Spleen (tissue), 11 donors: ENCODE results near the gene NIPA2. TPM values are rescaled to one million over a fixed set of nuclear protein-coding genes. Genes with fewer than 3 reads are reported as not detected.

Experiments
- DNase-seq: peaks from one replicate; pipeline ENCODE4 v3.0.0-alpha.2; 2020
- H3K27ac ChIP-seq, 8 donors: fragments of 200-600 bp; sonication (generic) in 7 of 8; 1 replicate in 4 of 8; 2 replicates in 4 of 8; pipeline versions ENCODE4 v1.5.0 to v1.8.0; 2016 to 2021; ENCODE audit warnings: inconsistent platforms in 4 of 8, mild to moderate bottlenecking in 4 of 8, moderate library complexity in 1 of 8
- H3K27me3 ChIP-seq, 7 donors: fragments of 200-600 bp; sonication (generic) in 6 of 7; replicated peaks in 1 of 7; 1 replicate in 4 of 7; 2 replicates in 3 of 7; pipeline versions ENCODE4 v1.5.0 to v1.8.0; 2016 to 2021; ENCODE audit warnings: inconsistent platforms in 3 of 7, mild to moderate bottlenecking in 1 of 7
- H3K36me3 ChIP-seq, 6 donors: fragments of 200-600 bp; sonication (generic) in 5 of 6; 1 replicate in 4 of 6; 2 replicates in 2 of 6; pipeline versions ENCODE4 v1.5.0 to v1.8.0; 2016 to 2021; ENCODE audit warnings: inconsistent platforms in 2 of 6
- H3K4me1 ChIP-seq, 6 donors: fragments of 200-600 bp; sonication (generic) in 5 of 6; 1 replicate in 3 of 6; 2 replicates in 3 of 6; pipeline versions ENCODE4 v1.5.0 to v1.8.0; 2016 to 2021; ENCODE audit warnings: inconsistent platforms in 3 of 6
- H3K4me3 ChIP-seq, 8 donors: fragments of 200-600 bp; sonication (generic) in 7 of 8; 1 replicate in 4 of 8; 2 replicates in 4 of 8; pipeline versions ENCODE4 v1.5.0 to v1.8.0; 2016 to 2021; ENCODE audit warnings: inconsistent platforms in 4 of 8, mild to moderate bottlenecking in 4 of 8, moderate library complexity in 2 of 8
- H3K9me3 ChIP-seq, 8 donors: fragments of 200-600 bp; sonication (generic) in 7 of 8; 1 replicate in 4 of 8; 2 replicates in 4 of 8; pipeline versions ENCODE4 v1.5.0 to v1.8.0; 2016 to 2021; ENCODE audit warnings: inconsistent platforms in 4 of 8
- CTCF ChIP-seq, 11 experiments: fragments of 200-600 bp in 7 of 11; fragments of 450-650 bp in 4 of 11; sonication (generic) in 4 of 11; IDR thresholded peaks in 8 of 11; conservative IDR thresholded peaks in 3 of 11; 1 replicate in 7 of 11; 2 replicates in 4 of 11; pipeline versions ENCODE4 v1.4.0 to v1.8.0; 2016 to 2021; ENCODE audit warnings: antibody characterized with exemption in 11 of 11, inconsistent platforms in 4 of 11, mild to moderate bottlenecking in 1 of 11
- POLR2A ChIP-seq, 3 donors: fragments of 450-650 bp; IDR thresholded peaks; one replicate each; pipeline ENCODE4 v1.5.1; 2017; ENCODE audit warnings: antibody characterized with exemption in 3 of 3, mild to moderate bottlenecking in 1 of 3
- POLR2AphosphoS5 ChIP-seq, 3 donors: sonication (generic); formaldehyde crosslinking; IDR thresholded peaks; one replicate each; pipeline ENCODE4 v1.5.1; 2017; ENCODE audit warnings: antibody characterized with exemption in 3 of 3
- WGBS, 5 donors: extraction: QIAGEN DNeasy Blood & Tissue Kit in 3 of 5; methylation state at CpG; one replicate each; pipeline versions ENCODE4 v1.1.5 to v1.1.7; 2013 to 2018; 5-methylcytosine and 5-hydroxymethylcytosine counted together
- intact Hi-C: fragments of 100-400 bp; cut with DNase I; formaldehyde crosslinking; loops from one replicate; pipeline ENCODE4 v1.15.0; 2023; ENCODE audit warnings: low total_unique reads
- polyA plus RNA-seq, 3 donors: library from polyadenylated mRNA; stranded (reverse); fragments of 200-250 nt; gene quantifications; one replicate each; pipeline ENCODE4 v1.2.1, GENCODE V29; 2013
- total RNA-seq, 7 donors: library from RNA; depleted of rRNA in 3 of 7; stranded (reverse); fragments of >200 nt in 3 of 7; fragmentation: NEBNext Ultra II Directional in 4 of 7; extraction: Animal tissue kit (Norgen Biotek cat#: 25700) in 4 of 7; gene quantifications; one replicate each; pipeline versions ENCODE4 v1.1.0 to v1.2.1, GENCODE V29; 2016 to 2021
- donor health status: healthy with polysubstance abuse.
- donor health status: DM: no; HTN: no; CAD: no; lungs with moderate emphysema.
- donor health status: DM: no; HTN: no; CAD: no.
- donor health status: Bipolar disorder and iron deficiency.
- donor health status: healthy.
- donor health status: DM: no; HTN: no; CAD: no.
- donor health status: DM: yes; HTN: yes; CAD: no.

Gene NIPA2
- total and polyA plus RNA-seq, 10 donors, result 18.4 to 91.4 (median 52.8) TPM

GRCh38 chr15:22917556-22917955 lies 79.1 kb downstream of the NIPA2 start:
- H3K4me1 ChIP-seq, result no peaks in the 10 kb centered on the region
- H3K4me3 ChIP-seq, result no peak overlapping the region
- H3K36me3 ChIP-seq, result peaks cover 2 to 85% (median 42%) of the 10 kb centered on the region in 6 donors
- 93 to 97% (median 95%) methylated on average over 18 of the region's 18 CpGs for WGBS, 5 donors
- no peak for TF ChIP-seq POLR2AphosphoS5 (IDR thresholded peaks at IDR 0.05)
- TF ChIP-seq POLR2A (IDR thresholded peaks at IDR 0.05), result no peak
- TF ChIP-seq CTCF (IDR thresholded peaks at IDR 0.05 in 8 of 11, conservative IDR thresholded peaks at IDR 0.05 in 3 of 11), result no peak
- H3K9me3 ChIP-seq, result no peaks in the 10 kb centered on the region
- intact Hi-C loops, result no loop called here
- no peak overlapping the region for H3K27ac ChIP-seq
- peak; percentile 66 for DNase-seq
- H3K27me3 ChIP-seq, result no peaks in the 10 kb centered on the region

Other genes starting within 250 kb of the NIPA2 start
- gene NIPA1, start 52.0 kb upstream of the NIPA2 start, total RNA-seq, result 10 to 100 TPM in 6 of 7 donors, 1 to 10 TPM in 1; 8.5 to 17.5 (median 12.8) TPM
- gene NIPA1, start 52.0 kb upstream of the NIPA2 start, polyA plus RNA-seq, result 1 to 10 TPM; 2.5 to 4.4 (median 3.0) TPM
- gene CYFIP1, start 141.7 kb downstream of the NIPA2 start, total RNA-seq, result 100 to 1,000 TPM in 3 of 7 donors, 10 to 100 TPM in 4; 75.2 to 139 (median 90.6) TPM
- 10 to 100 TPM; 11.5 to 30.3 (median 14.2) TPM for gene CYFIP1, start 141.7 kb downstream of the NIPA2 start, polyA plus RNA-seq
- gene TUBGCP5, start 200.9 kb downstream of the NIPA2 start, total RNA-seq, result 10 to 100 TPM; 15.5 to 27.5 (median 19.5) TPM
- gene TUBGCP5, start 200.9 kb downstream of the NIPA2 start, polyA plus RNA-seq, result 1 to 10 TPM; 4.6 to 7.0 (median 6.9) TPM